HUES6 (cell line): Measurements from ENCODE around the gene KDM4C.

ENCODE experiments used
- H3K27ac ChIP-seq: 2 replicates; pipeline ENCODE4 v1.7.0; 2013; ENCODE audit warnings: low read depth, mild to moderate bottlenecking, low read length, inconsistent platforms
- H3K27me3 ChIP-seq: 2 replicates; pipeline ENCODE4 v1.6.1; 2013; ENCODE audit warnings: low read length; ENCODE audit not compliant: control insufficient read depth, insufficient read depth
- H3K36me3 ChIP-seq: 2 replicates; pipeline ENCODE4 v1.6.1; 2013; ENCODE audit warnings: low read length; ENCODE audit not compliant: control insufficient read depth, insufficient read depth
- H3K4me1 ChIP-seq: 2 replicates; pipeline ENCODE4 v1.6.1; 2013; ENCODE audit warnings: low read length; ENCODE audit not compliant: control insufficient read depth, insufficient read depth
- H3K4me3 ChIP-seq: 2 replicates; pipeline ENCODE4 v1.5.1; 2013; ENCODE audit warnings: low read depth, low read length
- H3K9ac ChIP-seq: one replicate; pipeline ENCODE4 v1.6.1; 2013; ENCODE audit warnings: mild to moderate bottlenecking, low read length
- H3K9me3 ChIP-seq: 2 replicates; pipeline ENCODE4 v1.6.1; 2013; ENCODE audit warnings: low read depth, low read length; ENCODE audit not compliant: control insufficient read depth, insufficient read depth

Gene KDM4C

DNA sequence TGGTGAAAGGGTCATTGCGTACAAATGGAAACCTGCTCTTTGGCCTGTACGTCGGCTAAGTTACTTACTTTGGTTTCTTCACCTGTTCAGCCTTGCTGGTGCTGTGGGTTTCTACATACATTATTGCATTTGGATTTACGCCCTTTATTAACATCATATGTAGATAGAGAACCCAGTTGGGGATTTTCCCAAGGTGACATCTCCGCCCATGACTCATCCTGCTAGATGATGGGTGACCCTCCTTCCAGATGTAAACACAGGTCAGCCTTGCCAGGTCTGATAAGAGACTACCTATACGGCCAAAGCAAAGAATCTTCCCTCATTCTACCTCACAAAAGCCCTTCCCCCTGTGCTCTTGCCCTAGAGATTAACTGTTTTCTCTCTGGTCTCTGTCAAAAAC lies 360.9 kb downstream of the KDM4C start:
- Histone ChIP-seq H3K36me3 (no peaks in the 10 kb centered on the region), H3K9ac (no peak overlapping the region), H3K9me3 (no peaks in the 10 kb centered on the region), H3K27ac (no peak overlapping the region), H3K4me3 (no peak overlapping the region), H3K4me1 (peaks cover 7% of the 10 kb centered on the region), H3K27me3 (no peaks in the 10 kb centered on the region)

DNA sequence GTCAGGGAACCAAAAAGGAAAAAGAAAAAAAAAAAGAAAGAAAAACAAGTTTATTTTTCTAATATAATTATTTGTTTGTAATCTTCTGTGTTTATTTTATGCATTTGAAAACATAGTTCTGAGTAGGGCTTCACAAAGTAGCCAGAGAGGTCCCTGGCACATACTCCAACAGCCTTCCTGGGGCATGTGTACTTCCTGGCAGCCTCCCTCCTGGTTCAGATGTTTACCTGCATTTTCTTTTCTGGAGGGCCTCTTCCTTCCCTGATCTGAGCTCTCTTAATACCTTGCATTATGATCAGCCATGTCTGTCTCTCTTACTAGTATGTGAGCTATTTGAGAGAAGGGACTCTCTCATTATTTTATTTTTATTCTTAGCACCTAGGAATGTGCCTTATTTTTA lies 361.8 kb downstream of the KDM4C start:
- no peak overlapping the region for H3K4me3 ChIP-seq
- no peaks in the 10 kb centered on the region for H3K9me3 ChIP-seq
- peaks cover 7% of the 10 kb centered on the region for H3K4me1 ChIP-seq
- no peak overlapping the region for H3K9ac ChIP-seq
- H3K36me3 ChIP-seq, result no peaks in the 10 kb centered on the region
- H3K27ac ChIP-seq, result no peak overlapping the region
- H3K27me3 ChIP-seq, result no peaks in the 10 kb centered on the region

DNA sequence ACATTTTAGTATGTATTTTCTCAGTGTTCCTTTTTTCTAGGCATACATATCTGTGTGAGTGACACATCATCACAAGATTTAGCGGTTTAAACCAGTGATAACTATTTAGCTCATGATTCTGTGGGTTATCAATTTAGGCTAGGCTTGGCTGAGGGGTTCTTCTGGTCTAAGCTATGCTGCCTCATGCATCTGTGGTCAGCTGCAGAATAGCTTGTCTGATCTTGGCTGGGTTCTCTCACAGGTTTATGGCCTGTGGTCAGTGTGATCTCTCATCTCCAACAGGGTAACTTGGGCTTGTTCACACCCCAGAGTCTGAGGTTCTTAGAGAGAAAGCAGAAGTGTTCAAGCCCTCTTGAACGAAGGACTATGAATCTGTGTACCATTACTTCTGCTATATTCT lies 363.3 kb downstream of the KDM4C start:
- Histone ChIP-seq H3K9me3 (no peaks in the 10 kb centered on the region), H3K36me3 (no peaks in the 10 kb centered on the region), H3K4me1 (peaks cover 10% of the 10 kb centered on the region), H3K27ac (no peak overlapping the region), H3K27me3 (no peaks in the 10 kb centered on the region), H3K4me3 (no peak overlapping the region), H3K9ac (no peak overlapping the region)

DNA sequence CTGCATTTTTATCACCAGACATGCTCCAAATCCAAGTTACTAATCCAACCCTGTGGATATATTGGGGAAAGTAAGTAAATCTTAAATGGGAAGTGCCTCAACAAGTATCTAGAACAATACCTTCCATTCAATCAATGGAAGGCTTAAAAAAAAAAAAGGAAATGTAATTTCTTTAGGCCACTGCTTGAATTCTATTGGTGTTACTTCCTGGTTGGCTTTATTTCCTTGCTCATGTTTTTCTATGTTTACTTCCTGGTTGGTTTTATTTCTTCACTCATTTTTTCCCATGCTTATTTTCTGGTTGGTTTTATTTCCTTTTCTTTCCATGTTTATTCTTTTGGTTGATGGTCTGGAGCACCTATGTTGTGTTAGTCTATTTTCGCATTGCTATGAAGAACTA lies 363.9 kb downstream of the KDM4C start:
- Histone ChIP-seq H3K36me3 (no peaks in the 10 kb centered on the region), H3K9me3 (no peaks in the 10 kb centered on the region), H3K4me3 (no peak overlapping the region), H3K9ac (no peak overlapping the region), H3K4me1 (peaks cover 10% of the 10 kb centered on the region), H3K27ac (no peak overlapping the region), H3K27me3 (no peaks in the 10 kb centered on the region)

DNA sequence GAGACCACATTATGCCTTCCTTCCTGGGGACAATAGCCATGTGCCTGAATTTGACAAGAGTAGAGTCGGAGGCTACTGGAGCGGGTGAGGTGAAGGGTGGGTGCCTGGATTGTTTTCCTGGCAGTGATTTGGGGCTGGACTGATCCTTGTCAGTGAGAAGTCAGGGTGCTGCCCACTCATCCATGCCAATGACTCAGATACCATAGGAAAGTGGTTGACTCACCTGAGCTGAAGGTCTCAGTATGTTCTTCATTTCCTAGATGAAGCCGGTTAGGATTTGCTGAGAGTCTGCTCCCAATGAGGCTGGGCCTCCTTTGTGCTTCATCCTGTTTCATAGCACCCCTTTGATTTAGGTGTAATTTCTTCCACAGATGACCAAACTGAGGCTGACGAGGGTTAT lies 366.0 kb downstream of the KDM4C start:
- H3K27ac ChIP-seq, result no peak overlapping the region
- no peaks in the 10 kb centered on the region for H3K27me3 ChIP-seq
- H3K9ac ChIP-seq, result no peak overlapping the region
- no peaks in the 10 kb centered on the region for H3K9me3 ChIP-seq
- H3K4me1 ChIP-seq, result peaks cover 5% of the 10 kb centered on the region
- H3K4me3 ChIP-seq, result no peak overlapping the region
- H3K36me3 ChIP-seq, result no peaks in the 10 kb centered on the region

DNA sequence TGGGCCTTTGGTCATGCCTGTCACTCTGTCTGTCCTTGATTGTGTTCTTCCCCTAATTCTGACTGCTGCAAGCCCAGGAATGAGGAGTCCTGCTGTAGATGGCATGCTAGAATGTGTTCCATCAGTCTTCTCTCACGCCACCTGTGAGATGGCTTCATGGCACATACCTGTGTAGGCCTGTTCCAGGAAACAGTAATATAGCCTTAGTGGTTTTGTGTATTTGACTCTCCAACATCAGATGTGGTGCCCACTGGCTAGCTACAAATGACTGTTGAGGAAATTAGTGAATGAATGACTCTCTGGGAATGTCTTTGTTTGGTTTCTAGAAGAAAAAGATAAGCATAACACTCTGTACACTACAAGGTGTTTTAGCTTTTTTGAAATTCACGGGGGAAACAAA lies 367.5 kb downstream of the KDM4C start:
- Histone ChIP-seq H3K9ac (no peak overlapping the region), H3K27me3 (no peaks in the 10 kb centered on the region), H3K4me1 (peaks cover 16% of the 10 kb centered on the region; the same call in 1 of the 2 replicates), H3K4me3 (no peak overlapping the region), H3K36me3 (no peaks in the 10 kb centered on the region; the same call in 1 of the 2 replicates), H3K9me3 (no peaks in the 10 kb centered on the region), H3K27ac (no peak overlapping the region)

DNA sequence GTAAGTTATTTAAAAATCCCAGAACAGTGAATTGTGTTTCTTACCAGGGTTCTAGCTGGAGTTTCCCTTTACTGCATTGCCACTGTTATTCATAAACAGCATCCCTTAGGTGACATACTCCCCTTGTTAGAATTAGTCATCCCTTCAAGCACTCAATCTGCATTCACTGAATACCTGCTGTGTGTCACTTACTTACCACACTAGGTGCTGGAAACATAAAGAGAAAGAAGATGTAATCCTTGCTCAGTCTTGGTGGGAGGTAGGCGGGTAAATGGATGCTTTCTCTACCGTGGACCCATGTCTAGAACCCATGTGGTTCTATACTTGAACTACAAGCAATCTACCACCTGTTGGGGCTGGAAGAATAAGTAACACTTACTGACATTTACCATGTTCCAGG lies 371.6 kb downstream of the KDM4C start:
- Histone ChIP-seq H3K4me1 (peaks cover 19% of the 10 kb centered on the region; the same call in 1 of the 2 replicates), H3K36me3 (no peaks in the 10 kb centered on the region; the same call in 1 of the 2 replicates), H3K27ac (no peak overlapping the region), H3K9me3 (no peaks in the 10 kb centered on the region), H3K27me3 (no peaks in the 10 kb centered on the region), H3K9ac (no peak overlapping the region), H3K4me3 (no peak overlapping the region)

DNA sequence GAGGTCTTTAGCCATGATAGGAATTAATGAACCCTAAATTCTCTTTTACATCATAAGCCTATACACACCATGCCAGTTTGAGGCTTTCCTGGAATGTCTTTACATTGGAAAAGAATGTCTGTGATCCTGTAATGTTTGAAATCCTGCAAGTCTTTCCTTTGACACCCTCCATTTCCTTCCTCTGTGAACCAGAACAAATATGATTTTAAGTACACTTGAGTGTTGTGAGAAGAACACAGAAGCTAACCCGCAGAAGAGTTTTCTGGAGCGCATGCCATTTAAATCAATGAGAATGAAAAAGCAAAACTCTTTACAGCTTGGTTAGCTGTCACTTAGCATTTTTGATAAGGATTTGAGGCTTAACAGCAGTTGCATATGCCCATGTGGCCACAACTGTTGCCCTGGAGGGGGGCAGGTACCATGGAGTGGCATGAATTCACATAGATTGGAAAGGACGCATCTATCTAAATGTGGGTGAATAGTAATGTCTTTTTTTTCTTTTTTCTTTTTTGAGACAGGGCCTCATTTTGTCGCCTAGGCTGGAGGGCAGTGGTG lies 372.6 kb downstream of the KDM4C start:
- no peaks in the 10 kb centered on the region; the same call in 1 of the 2 replicates for H3K36me3 ChIP-seq
- H3K27me3 ChIP-seq, result no peaks in the 10 kb centered on the region
- no peak overlapping the region; the same call in 1 of the 2 replicates for H3K27ac ChIP-seq
- H3K9ac ChIP-seq, result no peak overlapping the region
- H3K9me3 ChIP-seq, result no peaks in the 10 kb centered on the region
- H3K4me3 ChIP-seq, result no peak overlapping the region
- H3K4me1 ChIP-seq, result peaks cover 16% of the 10 kb centered on the region; the same call in 1 of the 2 replicates

DNA sequence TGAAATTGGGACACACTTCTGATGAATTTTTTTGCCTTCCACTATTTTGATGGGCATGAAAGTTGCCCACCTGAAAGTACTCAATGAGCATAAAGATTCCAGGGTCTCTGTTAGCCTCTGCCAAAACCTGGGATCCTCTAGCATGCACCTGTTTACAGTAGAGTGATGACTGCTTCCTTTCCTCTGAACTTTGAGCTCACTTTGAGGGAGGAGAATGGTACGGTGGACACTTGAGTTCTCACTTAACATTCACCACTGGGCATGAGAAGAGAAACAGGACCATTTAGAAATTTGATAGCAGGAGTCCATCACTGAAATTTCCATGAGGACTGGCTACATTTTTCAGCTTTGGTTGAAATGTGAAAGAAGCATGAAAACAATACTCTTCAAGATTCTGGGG lies 374.8 kb downstream of the KDM4C start:
- no peaks in the 10 kb centered on the region; the same call in 1 of the 2 replicates for H3K36me3 ChIP-seq
- no peaks in the 10 kb centered on the region for H3K9me3 ChIP-seq
- no peak overlapping the region for H3K27ac ChIP-seq
- no peak overlapping the region for H3K4me3 ChIP-seq
- no peak overlapping the region for H3K9ac ChIP-seq
- peaks cover 16% of the 10 kb centered on the region; the same call in 1 of the 2 replicates for H3K4me1 ChIP-seq
- H3K27me3 ChIP-seq, result no peaks in the 10 kb centered on the region

DNA sequence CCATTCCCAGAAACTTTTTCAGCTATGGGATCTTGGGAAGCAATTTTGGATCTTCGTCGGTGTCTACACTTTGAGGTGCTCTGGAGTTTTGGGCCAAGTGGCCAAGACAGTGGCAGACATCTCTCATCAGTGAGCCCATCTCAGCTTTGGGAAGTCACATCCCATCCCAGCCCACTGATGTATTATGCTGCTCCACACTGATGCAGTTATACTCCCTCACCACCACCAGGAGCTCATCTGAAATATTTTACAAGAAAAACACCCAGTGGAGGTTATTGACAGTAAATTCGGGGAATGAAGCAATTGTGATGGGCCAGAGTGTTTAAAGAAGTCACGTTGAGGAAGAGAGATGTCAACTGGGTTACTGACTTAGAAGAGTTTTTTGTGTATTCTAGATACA lies 378.0 kb downstream of the KDM4C start:
- no peak overlapping the region for H3K9ac ChIP-seq
- no peak overlapping the region for H3K4me3 ChIP-seq
- no peaks in the 10 kb centered on the region for H3K27me3 ChIP-seq
- no peak overlapping the region for H3K27ac ChIP-seq
- no peaks in the 10 kb centered on the region for H3K9me3 ChIP-seq
- no peaks in the 10 kb centered on the region; the same call in 1 of the 2 replicates for H3K36me3 ChIP-seq
- no peaks in the 10 kb centered on the region for H3K4me1 ChIP-seq

DNA sequence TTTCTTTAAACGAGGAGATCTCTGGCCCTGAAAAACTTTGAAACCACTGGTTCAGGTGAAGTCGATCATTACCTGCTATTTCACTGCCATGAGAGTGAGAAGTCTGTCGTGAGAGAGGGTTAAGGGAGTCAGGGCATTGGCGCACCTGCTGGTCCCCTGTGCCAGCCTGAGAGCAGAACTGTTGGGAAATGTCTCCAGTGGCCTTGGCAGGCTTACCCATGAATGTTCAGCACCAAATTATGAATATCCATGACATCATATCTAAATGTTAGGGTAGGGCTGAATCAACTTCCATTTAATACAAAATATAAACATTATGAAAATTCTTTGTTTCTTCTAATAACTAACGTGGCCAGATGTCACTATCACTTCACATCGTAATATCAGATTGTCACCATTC lies 379.3 kb downstream of the KDM4C start:
- H3K27ac ChIP-seq, result no peak overlapping the region
- H3K9ac ChIP-seq, result no peak overlapping the region
- H3K36me3 ChIP-seq, result no peaks in the 10 kb centered on the region
- H3K4me1 ChIP-seq, result no peaks in the 10 kb centered on the region
- no peaks in the 10 kb centered on the region for H3K9me3 ChIP-seq
- no peak overlapping the region for H3K4me3 ChIP-seq
- H3K27me3 ChIP-seq, result no peaks in the 10 kb centered on the region

DNA sequence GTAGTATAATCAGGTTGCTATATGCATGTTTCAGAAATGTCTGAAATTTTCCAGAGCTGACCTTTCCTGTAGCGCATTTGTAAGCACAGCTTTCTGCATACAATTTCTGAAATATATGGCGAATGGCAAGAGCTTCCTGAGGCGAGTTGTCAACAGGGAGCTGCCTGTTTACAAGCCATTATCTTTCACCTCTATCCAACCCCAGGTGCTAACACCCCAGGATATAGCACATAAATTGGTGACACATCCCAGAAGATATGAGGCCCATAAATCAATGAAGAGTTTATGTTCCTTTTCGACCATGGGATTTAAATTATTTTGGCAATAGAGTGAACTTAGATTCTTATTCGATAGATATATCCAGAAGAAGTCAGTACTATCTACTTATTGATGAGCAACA lies 379.8 kb downstream of the KDM4C start:
- H3K4me3 ChIP-seq, result no peak overlapping the region
- no peaks in the 10 kb centered on the region for H3K4me1 ChIP-seq
- H3K9me3 ChIP-seq, result no peaks in the 10 kb centered on the region
- H3K27me3 ChIP-seq, result no peaks in the 10 kb centered on the region
- no peaks in the 10 kb centered on the region for H3K36me3 ChIP-seq
- no peak overlapping the region for H3K27ac ChIP-seq
- no peak overlapping the region for H3K9ac ChIP-seq
